Airway epithelial cell (primary cell): ENCODE data around the gene KIR3DL2. TPM values are rescaled to one million over a fixed set of nuclear protein-coding genes. Genes with fewer than 3 reads are reported as not detected.

Source experiments
- total RNA-seq: library from RNA; depleted of rRNA; stranded (reverse); fragments of >200 nt; gene quantifications from 2 replicates; pipeline ENCODE4 v1.2.3, GENCODE V29; 2015

The KIR3DL2 gene
- not detected in 2 replicates for total RNA-seq

GRCh38 chr19:54850061-54850640 is at the start of gene KIR3DL2:
TSS of gene KIR3DL2 (plus strand) at chr19:54850443. CDS start at chr19:54850476, 33 bp downstream.

GRCh38 chr19:54803410-54803809 is 46.8 kb upstream of the KIR3DL2 start, which contains the start of gene KIR2DL4:
TSS of gene KIR2DL4 (plus strand) at chr19:54803610. CDS start at chr19:54803652, 42 bp downstream.

GRCh38 chr19:54816251-54816650 is 34.0 kb upstream of the KIR3DL2 start, which contains the start of gene KIR3DL1:
TSS of gene KIR3DL1 (plus strand) at chr19:54816468.

GRCh38 chr19:54832496-54832895 is 17.7 kb upstream of the KIR3DL2 start, which contains the start of gene KIR2DS4:
TSS of gene KIR2DS4 (plus strand) at chr19:54832676.

GRCh38 chr19:54873990-54874389 is 23.7 kb downstream of the KIR3DL2 start, which contains the start of gene FCAR:
TSS of gene FCAR (plus strand) at chr19:54874235. CDS start at chr19:54874290, 55 bp downstream.

GRCh38 chr19:54905803-54906511 is 55.7 kb downstream of the KIR3DL2 start, which contains the start of gene NCR1:
TSS of gene NCR1 (plus strand) at chr19:54906148. CDS start at chr19:54906188, 40 bp downstream.

Other genes with a start within 250 kb of the KIR3DL2 start
- not detected in 2 replicates for gene LILRB1, start 220.0 kb upstream of the KIR3DL2 start, total RNA-seq
- not detected in 2 replicates for gene LILRB4, start 187.5 kb upstream of the KIR3DL2 start, total RNA-seq
- not detected in 2 replicates for gene KIR3DL3, start 126.0 kb upstream of the KIR3DL2 start, total RNA-seq
- gene KIR2DL3, start 111.9 kb upstream of the KIR3DL2 start, total RNA-seq = not detected in 2 replicates
- not detected in 2 replicates for gene KIR2DL1, start 80.7 kb upstream of the KIR3DL2 start, total RNA-seq
- not detected in 2 replicates for gene KIR2DL4, start 46.8 kb upstream of the KIR3DL2 start, total RNA-seq
- not detected in 2 replicates for gene KIR3DL1, start 34.0 kb upstream of the KIR3DL2 start, total RNA-seq
- not detected in 2 replicates for gene KIR2DS4, start 17.8 kb upstream of the KIR3DL2 start, total RNA-seq
- gene FCAR, start 23.8 kb downstream of the KIR3DL2 start, total RNA-seq = not detected in 2 replicates
- gene NCR1, start 55.7 kb downstream of the KIR3DL2 start, total RNA-seq = not detected in 2 replicates
- gene NLRP7, start 97.1 kb downstream of the KIR3DL2 start, total RNA-seq = not detected in 2 replicates
- 28.3 and 29.8 TPM in 2 replicates for gene NLRP2, start 115.9 kb downstream of the KIR3DL2 start, total RNA-seq
- gene GP6, start 187.8 kb downstream of the KIR3DL2 start, total RNA-seq = not detected in 2 replicates
- gene RDH13, start 212.7 kb downstream of the KIR3DL2 start, total RNA-seq = 20.5 and 26.4 TPM in 2 replicates
- gene EPS8L1, start 225.4 kb downstream of the KIR3DL2 start, total RNA-seq = 112 and 125 TPM in 2 replicates